H9 (cell line): Measurements from ENCODE around the gene EEF2K. TPM values are rescaled to one million over a fixed set of nuclear protein-coding genes. Genes with fewer than 3 reads are reported as not detected.

ENCODE experiments used
- DNase-seq: peaks from one replicate; pipeline ENCODE4 v3.0.0-alpha.2; 2017
- H2AFZ ChIP-seq: one replicate; pipeline ENCODE4 v1.6.1; 2013; ENCODE audit warnings: mild to moderate bottlenecking, low read length, control low read depth, moderate library complexity
- H2AK5ac ChIP-seq: 2 replicates; pipeline ENCODE4 v1.6.1; 2013; ENCODE audit warnings: low read length, control low read depth, mixed read lengths; ENCODE audit not compliant: insufficient read length
- H2BK120ac ChIP-seq: one replicate; pipeline ENCODE4 v1.6.1; 2013; ENCODE audit warnings: low read depth, mild to moderate bottlenecking, low read length, control low read depth, inconsistent platforms; ENCODE audit not compliant: poor library complexity, severe bottlenecking
- H2BK12ac ChIP-seq: 2 replicates; pipeline ENCODE4 v1.6.1; 2013; ENCODE audit warnings: low read length, control low read depth, mixed read lengths, low read depth; ENCODE audit not compliant: insufficient read length
- H2BK15ac ChIP-seq: 2 replicates; pipeline ENCODE4 v1.6.1; 2013; ENCODE audit warnings: low read depth, low read length, control low read depth
- H2BK20ac ChIP-seq: one replicate; pipeline ENCODE4 v1.6.1; 2013; ENCODE audit warnings: low read depth, mild to moderate bottlenecking, low read length, control low read depth, inconsistent platforms; ENCODE audit not compliant: poor library complexity, severe bottlenecking
- H2BK5ac ChIP-seq: 2 replicates; pipeline ENCODE4 v1.6.1; 2013; ENCODE audit warnings: low read length, control low read depth, mixed read lengths; ENCODE audit not compliant: insufficient read length
- H3K14ac ChIP-seq: 2 replicates; pipeline ENCODE4 v1.6.1; 2013; ENCODE audit warnings: low read length, control low read depth; ENCODE audit not compliant: insufficient read depth
- H3K18ac ChIP-seq: 2 replicates; pipeline ENCODE4 v1.6.1; 2013; ENCODE audit warnings: low read depth, mild to moderate bottlenecking, mixed read lengths, low read length, control low read depth; ENCODE audit not compliant: insufficient read length
- H3K23ac ChIP-seq: 2 replicates; pipeline ENCODE4 v1.6.1; 2013; ENCODE audit warnings: low read length, control low read depth, mixed read lengths, low read depth; ENCODE audit not compliant: insufficient read length
- H3K23me2 ChIP-seq: 2 replicates; pipeline ENCODE4 v1.6.1; 2013; ENCODE audit warnings: low read depth, mild to moderate bottlenecking, mixed read lengths, low read length, control low read depth; ENCODE audit not compliant: insufficient read length, poor library complexity, severe bottlenecking
- H3K27ac ChIP-seq: 2 replicates; pipeline ENCODE4 v1.5.1; 2013; ENCODE audit warnings: low read length, control low read depth, mixed read lengths, low read depth; ENCODE audit not compliant: insufficient read length
- H3K27me3 ChIP-seq: 2 replicates; pipeline ENCODE4 v1.6.1; 2013; ENCODE audit warnings: low read length, control low read depth, inconsistent platforms; ENCODE audit not compliant: insufficient read depth
- H3K4ac ChIP-seq: 2 replicates; pipeline ENCODE4 v1.6.1; 2013; ENCODE audit warnings: low read depth, mild to moderate bottlenecking, control low read depth, inconsistent platforms, low read length, moderate library complexity
- H3K4me1 ChIP-seq: 2 replicates; pipeline ENCODE4 v1.6.1; 2013; ENCODE audit warnings: low read length, control low read depth, inconsistent platforms; ENCODE audit not compliant: insufficient read depth
- H3K4me2 ChIP-seq: 2 replicates; pipeline ENCODE4 v1.6.1; 2013; ENCODE audit warnings: low read length, control low read depth, mixed read lengths; ENCODE audit not compliant: insufficient read length, insufficient read depth
- H3K56ac ChIP-seq: 2 replicates; pipeline ENCODE4 v1.6.1; 2013; ENCODE audit warnings: low read depth, mild to moderate bottlenecking, mixed read lengths, low read length, control low read depth; ENCODE audit not compliant: insufficient read length
- H3K79me1 ChIP-seq: 2 replicates; pipeline ENCODE4 v1.6.1; 2013; ENCODE audit warnings: low read depth, mild to moderate bottlenecking, moderate library complexity, low read length, control low read depth, inconsistent platforms; ENCODE audit not compliant: insufficient read depth, poor library complexity, severe bottlenecking
- H3K79me2 ChIP-seq: 2 replicates; pipeline ENCODE4 v1.6.1; 2013; ENCODE audit warnings: low read length, control low read depth, inconsistent platforms; ENCODE audit not compliant: insufficient read depth
- H3K9ac ChIP-seq: 2 replicates; pipeline ENCODE4 v1.6.1; 2013; ENCODE audit warnings: low read length, control low read depth, mixed read lengths; ENCODE audit not compliant: insufficient read length; ENCODE audit errors: extremely low read depth
- H3K9me3 ChIP-seq: one replicate; pipeline ENCODE4 v1.6.1; 2013; ENCODE audit warnings: low read depth, low read length, inconsistent platforms; ENCODE audit not compliant: control insufficient read depth
- H3T11ph ChIP-seq: one replicate; pipeline ENCODE4 v1.6.1; 2013; ENCODE audit warnings: mild to moderate bottlenecking, low read length, control low read depth, inconsistent platforms
- H4K20me1 ChIP-seq: one replicate; pipeline ENCODE4 v1.6.1; 2013; ENCODE audit not compliant: control insufficient read depth, insufficient read length, insufficient read depth
- H4K5ac ChIP-seq: 2 replicates; pipeline ENCODE4 v1.6.1; 2013; ENCODE audit warnings: low read depth, mild to moderate bottlenecking, mixed read lengths, low read length, control low read depth; ENCODE audit not compliant: insufficient read length
- H4K8ac ChIP-seq: replicated peaks from 2 replicates; pipeline ENCODE4 v1.6.1; 2013; ENCODE audit warnings: low read length, control low read depth, mixed read lengths, low read depth; ENCODE audit not compliant: insufficient read length
- H4K91ac ChIP-seq: 2 replicates; pipeline ENCODE4 v1.6.1; 2013; ENCODE audit warnings: low read depth, mild to moderate bottlenecking, moderate library complexity, mixed read lengths, low read length, control low read depth; ENCODE audit not compliant: insufficient read length
- H3K27ac Mint-ChIP-seq, 3 experiments: 2 replicates in 2 of 3; 3 replicates in 1 of 3; pipeline ENCODE4 v1.8.0; 2020 to 2021; ENCODE audit warnings: mixed read lengths in 3 of 3, mild to moderate bottlenecking in 1 of 3, moderate library complexity in 1 of 3
- H3K27me3 Mint-ChIP-seq: 2 replicates; pipeline ENCODE4 v1.8.0; 2021; ENCODE audit warnings: low read depth, mild to moderate bottlenecking, moderate library complexity, mixed read lengths
- H3K36me3 Mint-ChIP-seq, 3 experiments: 2 replicates in 2 of 3; 3 replicates in 1 of 3; pipeline ENCODE4 v1.8.0; 2020 to 2021; ENCODE audit warnings: low read depth in 3 of 3, mixed read lengths in 3 of 3; ENCODE audit not compliant: insufficient read depth in 1 of 3
- H3K4me1 Mint-ChIP-seq, 2 experiments: 2 replicates each; pipeline ENCODE4 v1.8.0; 2020; ENCODE audit warnings: mixed read lengths in 2 of 2
- H3K4me3 Mint-ChIP-seq, 2 experiments: 2 replicates in 1 of 2; 3 replicates in 1 of 2; pipeline ENCODE4 v1.8.0; 2020 to 2021; ENCODE audit warnings: mild to moderate bottlenecking in 2 of 2, mixed read lengths in 2 of 2, moderate library complexity in 1 of 2
- H3K9me3 Mint-ChIP-seq, 2 experiments: 2 replicates in 1 of 2; 3 replicates in 1 of 2; pipeline ENCODE4 v1.8.0; 2020; ENCODE audit warnings: mild to moderate bottlenecking in 2 of 2, mixed read lengths in 2 of 2, moderate library complexity in 1 of 2
- whole genome bisulfite sequencing: extraction: QIAGEN DNeasy Blood & Tissue Kit; methylation state at CpG from one replicate; pipeline ENCODE4 v1.1.7; 2013; ENCODE audit warnings: missing lambda C conversion rate, low lambda C conversion rate, mixed read lengths; ENCODE audit not compliant: insufficient read length; ENCODE audit errors: extremely low coverage; 5-methylcytosine and 5-hydroxymethylcytosine counted together
- total RNA-seq: library from RNA; stranded (reverse); gene quantifications from 2 replicates; pipeline ENCODE4 v1.2.1, GENCODE V29; 2021
- TF ChIP-seq, protein P1 (sequence below): fragments of 200-600 bp; sonication (generic); conservative IDR thresholded peaks from 3 replicates; pipeline ENCODE4 v1.8.0; 2021; ENCODE audit warnings: antibody characterized with exemption, mild to moderate bottlenecking

Gene EEF2K
- total RNA-seq, 1 experiment from 2014 or later, result 20.7 TPM

DNA sequence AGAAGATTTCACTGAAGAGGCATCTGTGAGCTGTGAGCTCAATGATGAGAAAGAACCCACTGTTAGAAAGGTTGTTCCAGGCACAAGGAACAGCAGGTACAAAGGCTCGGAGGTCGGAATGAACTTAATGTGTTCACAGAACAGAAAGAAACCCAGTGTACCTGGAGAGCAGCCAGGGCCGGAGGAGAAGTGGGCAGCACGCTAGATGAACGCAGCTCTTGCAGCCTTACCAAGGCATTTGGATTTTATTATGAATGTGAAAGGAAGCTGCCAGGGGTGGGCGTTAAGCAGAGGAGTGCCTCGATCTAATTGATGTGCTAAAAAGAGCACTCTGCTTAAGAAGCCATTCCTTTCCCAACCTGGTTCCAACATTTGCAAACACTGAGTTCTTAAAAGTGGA, 19.0 kb downstream of the EEF2K start:
- Histone ChIP-seq H2BK15ac (no peak overlapping the region), H3K4me2 (peak overlapping the region; percentile 24), H3K18ac (no peak overlapping the region), H3K14ac (peak overlapping the region; percentile 24; the same call in 1 of the 2 replicates), H3K79me1 (peaks cover 2% of the 10 kb centered on the region), H2AK5ac (no peak overlapping the region), H3K9me3 (no peaks in the 10 kb centered on the region), H3K79me2 (no peaks in the 10 kb centered on the region), H2BK12ac (no peak overlapping the region), H3K27ac (no peak overlapping the region), H4K20me1 (no peaks in the 10 kb centered on the region), H4K8ac (no peak overlapping the region), H4K91ac (no peak overlapping the region), H3K27me3 (no peaks in the 10 kb centered on the region), H2BK5ac (no peak overlapping the region), H2AFZ (no peak overlapping the region), H3K4me1 (0 out of 2 replicates have a peak, but pooled peaks cover 3% of the 10 kb centered on the region), H2BK120ac (no peak overlapping the region), H3K56ac (no peak overlapping the region), H3T11ph (no peak overlapping the region), H3K4ac (no peak overlapping the region), H2BK20ac (no peak overlapping the region), H3K23me2 (no peaks in the 10 kb centered on the region), H3K23ac (no peak overlapping the region), H3K9ac (no peak overlapping the region), H4K5ac (no peak overlapping the region)
- DNase-seq, result peak; percentile 51
- peaks cover 21 to 25% of the 10 kb centered on the region in 2 experiments for H3K4me1 Mint-ChIP-seq
- TF ChIP-seq, protein P1, sequence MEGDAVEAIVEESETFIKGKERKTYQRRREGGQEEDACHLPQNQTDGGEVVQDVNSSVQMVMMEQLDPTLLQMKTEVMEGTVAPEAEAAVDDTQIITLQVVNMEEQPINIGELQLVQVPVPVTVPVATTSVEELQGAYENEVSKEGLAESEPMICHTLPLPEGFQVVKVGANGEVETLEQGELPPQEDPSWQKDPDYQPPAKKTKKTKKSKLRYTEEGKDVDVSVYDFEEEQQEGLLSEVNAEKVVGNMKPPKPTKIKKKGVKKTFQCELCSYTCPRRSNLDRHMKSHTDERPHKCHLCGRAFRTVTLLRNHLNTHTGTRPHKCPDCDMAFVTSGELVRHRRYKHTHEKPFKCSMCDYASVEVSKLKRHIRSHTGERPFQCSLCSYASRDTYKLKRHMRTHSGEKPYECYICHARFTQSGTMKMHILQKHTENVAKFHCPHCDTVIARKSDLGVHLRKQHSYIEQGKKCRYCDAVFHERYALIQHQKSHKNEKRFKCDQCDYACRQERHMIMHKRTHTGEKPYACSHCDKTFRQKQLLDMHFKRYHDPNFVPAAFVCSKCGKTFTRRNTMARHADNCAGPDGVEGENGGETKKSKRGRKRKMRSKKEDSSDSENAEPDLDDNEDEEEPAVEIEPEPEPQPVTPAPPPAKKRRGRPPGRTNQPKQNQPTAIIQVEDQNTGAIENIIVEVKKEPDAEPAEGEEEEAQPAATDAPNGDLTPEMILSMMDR, result no peak
- 0 out of 5 replicates have a peak, but pooled peaks cover 0 to 2% of the 10 kb centered on the region in 2 experiments for H3K9me3 Mint-ChIP-seq
- WGBS, result no CpG with 5 or more reads among the region's 7 CpGs
- no peaks in the 10 kb centered on the region for H3K27me3 Mint-ChIP-seq
- peaks cover 5 to 13% (median 11%) of the 10 kb centered on the region in 3 experiments; a peak in 5 of 7 replicates for H3K36me3 Mint-ChIP-seq
- peak overlapping the region; percentile 38 to 86 (median 58); a peak in 6 of 7 replicates for H3K27ac Mint-ChIP-seq
- H3K4me3 Mint-ChIP-seq, result peak overlapping the region in 1 of 2 experiments; percentile 3; a peak in 2 of 5 replicates
